BLaER1 (cell line): ENCODE data around the gene ZNF507.
A peak's percentile ranks its signal among the peaks of the same experiment; 100 is the strongest.

Source experiments
- H3K27ac ChIP-seq: shearing (Covaris generic); formaldehyde crosslinking; 2 replicates; pipeline ENCODE4 v1.8.1; 2022
- H3K27me3 ChIP-seq: shearing (Covaris generic); formaldehyde crosslinking; 2 replicates; pipeline ENCODE4 v1.8.1; 2022
- H3K36me3 ChIP-seq: shearing (Covaris generic); formaldehyde crosslinking; 2 replicates; pipeline ENCODE4 v1.8.1; 2022
- H3K4me1 ChIP-seq: shearing (Covaris generic); formaldehyde crosslinking; 2 replicates; pipeline ENCODE4 v1.8.1; 2022
- H3K4me2 ChIP-seq: shearing (Covaris generic); formaldehyde crosslinking; 2 replicates; pipeline ENCODE4 v1.8.1; 2022
- H3K4me3 ChIP-seq: shearing (Covaris generic); formaldehyde crosslinking; 2 replicates; pipeline ENCODE4 v1.8.1; 2022
- H3K9ac ChIP-seq: shearing (Covaris generic); formaldehyde crosslinking; 2 replicates; pipeline ENCODE4 v1.8.1; 2022
- H3K9me3 ChIP-seq: shearing (Covaris generic); formaldehyde crosslinking; 2 replicates; pipeline ENCODE4 v1.8.1; 2022
- H4K20me1 ChIP-seq: shearing (Covaris generic); formaldehyde crosslinking; 2 replicates; pipeline ENCODE4 v1.8.1; 2022
- Cebpa-rat ChIP-seq: shearing (Covaris generic); IDR thresholded peaks from 2 replicates; pipeline ENCODE4 v1.8.1; 2022

Gene ZNF507

DNA sequence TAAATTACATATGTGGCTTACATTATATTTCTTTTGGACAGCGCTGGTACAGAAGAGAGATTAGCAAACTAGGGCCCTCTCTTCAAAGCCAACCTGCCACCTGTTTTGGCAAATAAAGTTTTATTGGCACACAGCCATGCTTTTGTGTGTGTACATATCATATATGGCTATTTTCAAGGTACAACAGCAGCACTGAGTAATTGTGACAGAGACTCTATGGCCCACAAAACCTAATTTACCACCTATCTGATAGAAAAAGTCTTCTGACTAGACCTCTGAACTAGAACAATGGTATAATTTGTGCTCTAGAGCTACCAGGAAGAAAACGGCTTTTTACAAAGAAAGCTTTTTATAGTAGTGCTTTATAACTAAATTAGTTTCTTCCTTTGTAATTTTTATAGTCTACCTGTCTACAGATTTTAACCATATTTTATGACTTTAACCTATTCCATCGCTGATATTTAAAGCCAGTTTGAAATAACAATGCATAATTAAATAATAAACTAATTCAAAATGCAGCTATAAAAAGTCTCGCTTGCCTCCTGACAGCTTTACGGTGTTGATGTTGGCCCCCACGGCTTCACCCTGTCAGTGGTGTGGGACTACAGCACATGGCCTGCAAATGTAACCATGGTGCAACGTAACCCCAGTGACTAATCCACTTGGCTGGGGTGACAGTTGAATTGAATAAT is 42.4 kb downstream of the ZNF507 start:
- H3K4me3 ChIP-seq, result no peak overlapping the region
- no peaks in the 10 kb centered on the region for H4K20me1 ChIP-seq
- no peak overlapping the region for H3K27ac ChIP-seq
- no peak overlapping the region for H3K9ac ChIP-seq
- TF ChIP-seq Cebpa-rat, result no peak
- no peaks in the 10 kb centered on the region for H3K4me1 ChIP-seq
- H3K36me3 ChIP-seq, result peaks cover 35% of the 10 kb centered on the region
- H3K27me3 ChIP-seq, result no peaks in the 10 kb centered on the region
- no peak overlapping the region for H3K4me2 ChIP-seq
- H3K9me3 ChIP-seq, result no peaks in the 10 kb centered on the region

DNA sequence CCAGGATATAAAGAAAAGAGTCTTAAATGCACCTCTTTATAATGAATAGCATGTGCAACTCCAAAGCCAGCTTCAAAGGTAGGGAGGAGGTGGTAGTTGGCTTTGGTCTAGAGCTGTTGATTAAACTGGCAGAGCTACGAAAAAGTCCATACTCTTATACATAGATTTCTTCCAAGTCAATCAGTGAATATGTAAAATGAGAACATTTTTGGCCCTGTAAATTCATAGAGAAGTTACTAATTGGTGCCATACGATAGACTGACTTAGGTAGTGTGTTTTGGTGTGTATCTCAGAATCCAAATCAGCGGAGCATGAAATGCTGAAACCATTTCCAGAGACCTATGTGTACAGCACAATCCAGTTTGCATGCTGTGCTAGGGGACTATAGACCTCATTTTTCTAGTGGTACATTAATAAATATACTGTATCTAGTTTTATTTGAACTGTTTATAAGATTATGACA is 43.0 kb downstream of the ZNF507 start:
- Histone ChIP-seq H4K20me1 (no peaks in the 10 kb centered on the region), H3K9me3 (no peaks in the 10 kb centered on the region), H3K9ac (no peak overlapping the region), H3K27me3 (no peaks in the 10 kb centered on the region), H3K4me2 (no peak overlapping the region), H3K27ac (no peak overlapping the region), H3K4me3 (no peak overlapping the region), H3K36me3 (peaks cover 29% of the 10 kb centered on the region), H3K4me1 (no peaks in the 10 kb centered on the region)
- no peak for TF ChIP-seq Cebpa-rat

DNA sequence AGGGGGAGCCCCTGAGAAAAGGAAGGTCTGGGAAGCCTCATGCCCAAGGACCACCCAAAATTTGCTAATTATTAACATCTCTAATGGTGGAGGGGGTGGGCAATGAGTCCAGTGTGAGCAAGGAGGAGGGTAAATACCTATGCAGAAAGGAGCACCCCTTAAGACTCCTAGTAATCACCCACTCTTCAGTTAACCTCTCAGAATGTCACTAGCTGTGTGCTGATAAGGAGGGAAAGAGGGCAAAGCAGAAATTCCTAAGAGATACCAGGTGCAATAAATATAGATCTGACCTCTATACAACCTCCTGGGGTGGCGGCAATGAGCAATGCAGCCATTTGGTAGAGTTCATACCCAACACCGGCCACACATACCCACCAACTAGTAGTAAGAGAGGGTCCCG is 47.5 kb downstream of the ZNF507 start:
- no peaks in the 10 kb centered on the region for H3K27me3 ChIP-seq
- H4K20me1 ChIP-seq, result no peaks in the 10 kb centered on the region
- no peaks in the 10 kb centered on the region for H3K4me1 ChIP-seq
- no peak overlapping the region for H3K27ac ChIP-seq
- H3K9ac ChIP-seq, result no peak overlapping the region
- no peaks in the 10 kb centered on the region for H3K9me3 ChIP-seq
- no peaks in the 10 kb centered on the region for H3K36me3 ChIP-seq
- H3K4me2 ChIP-seq, result no peak overlapping the region
- no peak overlapping the region for H3K4me3 ChIP-seq
- no peak for TF ChIP-seq Cebpa-rat

DNA sequence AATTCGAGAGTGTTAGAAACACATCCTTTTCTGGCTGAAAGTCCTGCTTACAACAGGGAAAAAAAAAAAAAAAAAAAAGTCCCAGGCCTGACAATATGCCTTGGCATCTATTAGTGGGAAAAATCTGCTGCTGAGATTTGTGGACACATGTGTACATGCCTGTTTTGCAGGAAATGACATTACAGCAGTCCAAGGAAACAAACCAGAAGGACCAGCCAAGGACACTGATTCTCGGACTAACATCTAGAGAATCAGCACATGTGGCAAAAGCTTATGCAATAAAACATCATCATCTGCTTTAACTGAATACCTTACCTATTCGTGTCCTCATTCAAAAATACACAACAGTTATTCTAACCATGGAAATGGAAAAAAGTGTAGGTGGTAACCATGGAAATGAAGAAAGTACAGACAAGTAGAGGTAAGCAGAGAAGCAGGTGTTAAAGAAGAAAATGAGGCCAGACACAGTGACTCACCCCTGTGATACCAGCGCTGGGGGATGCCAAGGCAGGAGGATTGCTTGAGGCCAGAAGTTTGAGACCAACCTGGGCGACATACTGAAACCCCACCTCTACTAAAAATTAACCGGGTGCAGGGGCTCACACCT is 50.7 kb downstream of the ZNF507 start:
- Histone ChIP-seq H3K27ac (no peak overlapping the region), H4K20me1 (no peaks in the 10 kb centered on the region), H3K4me3 (no peak overlapping the region), H3K27me3 (no peaks in the 10 kb centered on the region), H3K9me3 (no peaks in the 10 kb centered on the region), H3K9ac (no peak overlapping the region), H3K4me2 (no peak overlapping the region), H3K4me1 (no peaks in the 10 kb centered on the region), H3K36me3 (no peaks in the 10 kb centered on the region)
- no peak for TF ChIP-seq Cebpa-rat

DNA sequence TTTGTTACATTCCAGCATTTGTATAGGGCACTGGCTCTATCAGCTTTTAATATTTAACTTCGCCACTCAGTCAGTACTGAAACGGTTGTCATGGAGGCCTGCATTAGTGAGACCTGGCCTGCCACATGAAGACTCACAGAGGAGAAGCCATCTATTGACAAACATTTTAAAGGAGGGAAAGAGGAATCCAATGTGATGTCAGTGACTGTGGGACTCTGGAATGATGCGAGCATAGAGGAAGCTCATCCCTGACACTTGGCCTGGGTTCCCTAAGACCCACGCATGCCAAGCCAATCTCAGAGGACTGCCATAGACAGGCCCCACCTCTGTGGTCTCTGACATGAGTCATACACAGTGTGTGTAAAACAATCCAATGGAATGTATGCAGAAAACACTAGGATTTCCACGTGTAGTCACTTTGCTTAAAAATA is 52.3 kb downstream of the ZNF507 start:
- no peaks in the 10 kb centered on the region for H3K4me1 ChIP-seq
- no peak overlapping the region for H3K27ac ChIP-seq
- H4K20me1 ChIP-seq, result no peaks in the 10 kb centered on the region
- no peak overlapping the region for H3K4me2 ChIP-seq
- no peaks in the 10 kb centered on the region for H3K36me3 ChIP-seq
- no peaks in the 10 kb centered on the region for H3K27me3 ChIP-seq
- TF ChIP-seq Cebpa-rat, result no peak
- no peaks in the 10 kb centered on the region for H3K9me3 ChIP-seq
- no peak overlapping the region for H3K9ac ChIP-seq
- H3K4me3 ChIP-seq, result no peak overlapping the region

DNA sequence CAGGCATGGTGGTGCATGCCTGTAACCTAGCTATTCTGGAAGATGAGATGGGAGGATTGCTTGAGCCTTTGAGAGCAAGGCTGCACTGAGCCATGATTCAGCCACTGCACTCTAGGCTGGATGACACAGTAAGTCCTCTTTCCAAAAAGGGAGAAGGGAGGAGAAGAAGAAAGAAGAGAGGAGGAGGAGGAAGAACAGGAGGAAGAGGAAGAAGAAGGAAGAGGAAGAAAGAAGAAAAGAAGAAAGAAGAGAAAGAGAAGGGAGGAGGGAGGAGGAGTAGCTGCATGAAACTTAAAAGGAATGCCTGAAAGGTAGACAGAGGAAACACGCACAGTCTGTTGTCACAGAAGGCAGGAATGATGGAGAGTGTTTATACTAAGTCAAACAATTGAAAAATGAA is 56.6 kb downstream of the ZNF507 start:
- Histone ChIP-seq H3K36me3 (no peaks in the 10 kb centered on the region), H3K4me1 (peaks cover 18% of the 10 kb centered on the region), H3K9me3 (no peaks in the 10 kb centered on the region), H3K27ac (no peak overlapping the region), H4K20me1 (no peaks in the 10 kb centered on the region), H3K4me3 (no peak overlapping the region), H3K27me3 (no peaks in the 10 kb centered on the region), H3K9ac (no peak overlapping the region), H3K4me2 (no peak overlapping the region)
- TF ChIP-seq Cebpa-rat, result no peak

DNA sequence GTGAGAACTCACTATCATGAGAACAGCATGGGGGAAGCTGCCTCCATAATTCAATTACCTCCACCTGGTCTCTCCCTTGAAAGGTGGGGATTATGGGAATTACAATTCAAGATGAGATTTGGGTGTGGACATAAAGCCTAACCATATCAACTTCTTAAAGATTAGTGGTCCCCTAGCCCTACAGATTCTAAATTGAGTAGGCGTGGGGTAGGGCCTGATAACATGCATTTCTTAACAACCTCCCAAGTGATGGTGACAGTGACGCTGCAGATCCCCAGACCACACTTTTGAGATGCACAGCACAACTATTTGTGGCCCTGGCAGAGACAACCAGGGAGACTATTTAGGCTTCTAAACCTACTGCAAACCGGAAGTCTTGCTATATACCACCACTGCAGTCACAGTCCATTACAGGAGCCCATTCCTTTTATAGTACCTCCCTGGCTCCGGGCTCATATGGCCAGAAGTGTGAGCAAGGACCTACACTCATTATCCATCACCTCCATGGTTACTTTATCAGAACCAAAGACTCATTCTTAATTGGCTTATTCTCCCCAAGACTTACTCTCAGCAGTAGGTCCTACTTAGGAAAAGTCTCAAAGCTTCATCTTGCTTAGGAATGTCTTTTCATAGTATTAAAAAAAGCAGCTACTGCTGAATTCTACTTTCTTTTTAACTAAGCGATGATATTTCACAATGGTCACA is 58.0 kb downstream of the ZNF507 start:
- Histone ChIP-seq H3K9ac (no peak overlapping the region), H3K9me3 (no peaks in the 10 kb centered on the region), H3K36me3 (peaks cover 8% of the 10 kb centered on the region), H3K4me2 (no peak overlapping the region; the same call in 1 of the 2 replicates), H3K4me3 (no peak overlapping the region), H3K27me3 (no peaks in the 10 kb centered on the region), H4K20me1 (no peaks in the 10 kb centered on the region), H3K4me1 (peaks cover 23% of the 10 kb centered on the region), H3K27ac (no peak overlapping the region)
- TF ChIP-seq Cebpa-rat, result no peak

DNA sequence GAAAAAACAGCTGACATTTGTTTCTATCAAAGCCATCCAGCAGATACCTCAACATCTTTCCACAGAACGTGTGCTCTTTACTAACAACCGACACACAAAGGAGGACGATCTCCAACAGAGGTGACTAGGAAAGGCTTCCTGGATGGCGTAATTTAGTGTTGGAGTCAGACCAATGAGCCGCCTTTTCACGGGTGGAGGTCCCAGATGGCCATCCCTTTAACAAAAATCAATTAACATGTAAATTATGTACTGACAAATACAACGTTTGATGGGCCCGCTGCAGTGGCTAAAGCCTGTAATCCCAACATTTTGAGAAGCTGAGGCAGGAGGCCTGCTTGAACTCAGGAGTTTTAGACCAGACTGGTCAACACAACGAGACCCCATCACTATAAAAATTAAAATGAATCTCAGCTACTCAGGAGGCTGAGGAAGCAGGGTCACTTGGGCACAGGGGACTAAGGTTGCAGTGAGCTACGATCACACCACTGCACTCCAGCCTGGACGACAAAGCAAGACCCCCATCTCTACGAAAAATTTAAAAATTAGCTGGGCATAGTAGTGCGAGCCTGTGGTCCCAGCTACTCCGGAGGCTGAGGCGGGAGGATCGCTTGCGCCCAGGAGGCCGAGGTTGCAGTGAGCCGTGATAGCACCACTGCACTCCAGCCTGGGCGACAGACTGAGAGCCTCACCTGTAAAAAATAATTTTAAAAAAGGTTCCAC is 59.0 kb downstream of the ZNF507 start:
- no peak for TF ChIP-seq Cebpa-rat
- Histone ChIP-seq H3K4me1 (peaks cover 23% of the 10 kb centered on the region), H4K20me1 (no peaks in the 10 kb centered on the region), H3K9ac (peak overlapping the region; percentile 93), H3K9me3 (no peaks in the 10 kb centered on the region), H3K36me3 (peaks cover 17% of the 10 kb centered on the region), H3K4me2 (peak overlapping the region; percentile 82), H3K27me3 (no peaks in the 10 kb centered on the region), H3K4me3 (peak overlapping the region; percentile 90), H3K27ac (peak overlapping the region; percentile 96)

DNA sequence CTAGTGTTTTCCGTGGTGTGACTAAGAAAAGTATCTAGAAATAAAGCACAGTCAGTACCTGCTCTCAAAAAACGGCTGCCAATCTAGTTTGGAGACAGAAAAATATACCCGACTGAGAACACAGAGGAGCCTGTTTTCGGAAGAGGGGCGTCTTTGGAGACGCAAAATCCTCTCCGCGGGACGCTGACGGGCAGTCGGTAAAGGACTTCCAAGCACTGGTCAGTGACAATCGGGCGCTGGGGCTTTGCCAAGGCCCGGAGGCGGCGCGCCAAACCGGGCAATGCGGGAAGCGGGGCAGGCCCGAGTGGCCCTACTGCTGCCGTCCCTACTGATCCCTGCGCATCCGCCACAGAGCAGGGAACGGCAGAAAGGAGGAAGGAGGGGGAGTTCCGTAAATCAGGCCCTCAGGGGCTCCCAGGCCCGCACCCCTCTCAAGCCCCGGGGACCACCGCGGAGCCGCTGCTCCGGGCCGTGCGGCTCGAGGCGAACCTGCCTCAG is 59.6 kb downstream of the ZNF507 start:
- Histone ChIP-seq H3K9ac (peak overlapping the region; percentile 93), H3K4me2 (peak overlapping the region; percentile 82), H3K4me1 (peaks cover 23% of the 10 kb centered on the region), H3K27ac (peak overlapping the region; percentile 96), H4K20me1 (no peaks in the 10 kb centered on the region), H3K9me3 (no peaks in the 10 kb centered on the region), H3K36me3 (peaks cover 24% of the 10 kb centered on the region), H3K4me3 (peak overlapping the region; percentile 90), H3K27me3 (no peaks in the 10 kb centered on the region)
- TF ChIP-seq Cebpa-rat, result no peak
